PFSK-1 (cell line): ENCODE measurements around the gene NKAIN4.

Source experiments
- POLR2AphosphoS5 ChIP-seq: IDR thresholded peaks from 2 replicates; pipeline ENCODE4 v1.6.1; 2012; ENCODE audit warnings: low read depth, mild to moderate bottlenecking, control low read depth, low read length, moderate library complexity
- REST ChIP-seq, 2 experiments: IDR thresholded peaks; 2 replicates each; pipeline versions ENCODE4 v1.6.1 to v1.8.0; 2011 to 2012; ENCODE audit warnings: low read depth in 2 of 2, low read length in 2 of 2, control low read depth in 1 of 2, inconsistent platforms in 1 of 2, mild to moderate bottlenecking in 1 of 2, moderate library complexity in 1 of 2; ENCODE audit not compliant: insufficient read depth in 1 of 2
- TAF1 ChIP-seq: IDR thresholded peaks from 2 replicates; pipeline ENCODE4 v1.6.1; 2012; ENCODE audit warnings: low read length, control low read depth, borderline replicate concordance; ENCODE audit not compliant: insufficient read depth

- no peak for TF ChIP-seq REST (IDR thresholded peaks at IDR 0.05; ENCODE audit: insufficient read depth in 1 of 2, low read depth in 2 of 2, low read length in 2 of 2)
- no peak for TF ChIP-seq POLR2AphosphoS5
- TF ChIP-seq TAF1, result no peak
These were observed 26.1 kb upstream of the NKAIN4 start for GRCh38 chr20:63280371-63280770.
